ENCODE results near the gene NCK2. TPM values are rescaled to one million over a fixed set of nuclear protein-coding genes. Genes with fewer than 3 reads are reported as not detected.

NCK2 gene
- total and polyA plus RNA-seq, 2 experiments from 2014 or later: 72.6 to 100 TPM

- no peak for TF ChIP-seq EZH2phosphoT487 (IDR thresholded peaks at IDR 0.05; ENCODE audit: low read depth, severe bottlenecking, unreplicated experiment)
- peaks cover 94% of the 10 kb centered on the region for H4K20me1 ChIP-seq (ENCODE audit: insufficient read depth, poor library complexity, severe bottlenecking)
- 90% methylated on average over 12 of the region's 12 CpGs for WGBS (ENCODE audit: low lambda C conversion rate, missing lambda C conversion rate)
- no peaks in the 10 kb centered on the region for H3K9me2 ChIP-seq (replicated peaks; ENCODE audit: insufficient read depth)
- no peak overlapping the region for H3K27ac ChIP-seq
- peaks cover 4% of the 10 kb centered on the region for H3K4me1 ChIP-seq (ENCODE audit: insufficient read depth)
- H3K9me3 ChIP-seq (ENCODE audit: low read depth): no peaks in the 10 kb centered on the region
- H2AFZ ChIP-seq: no peak overlapping the region
- H3K4me3 ChIP-seq: no peak overlapping the region
- DNase-seq (ENCODE audit: low spot score): no peak
- H3K36me3 ChIP-seq (replicated peaks; ENCODE audit: insufficient read depth, low read depth): no peaks in the 10 kb centered on the region
- H3K79me2 ChIP-seq: peaks cover 100% of the 10 kb centered on the region
- H3K4me2 ChIP-seq: no peak overlapping the region
- no peaks in the 10 kb centered on the region for H3K27me3 ChIP-seq
Measured at GRCh38 chr2:105782646-105783045, 37.9 kb downstream of the NCK2 start.

GRCh38 chr2:105783151-105783738 lies 38.5 kb downstream of the NCK2 start:
- Histone ChIP-seq H3K27ac (no peak overlapping the region), H4K20me1 (ENCODE audit: insufficient read depth, poor library complexity, severe bottlenecking) (peaks cover 93% of the 10 kb centered on the region), H3K9me3 (ENCODE audit: low read depth) (no peaks in the 10 kb centered on the region), H3K27me3 (no peaks in the 10 kb centered on the region), H3K4me1 (ENCODE audit: insufficient read depth) (peaks cover 4% of the 10 kb centered on the region), H3K36me3 (replicated peaks; ENCODE audit: insufficient read depth, low read depth) (no peaks in the 10 kb centered on the region), H2AFZ (no peak overlapping the region), H3K9me2 (replicated peaks; ENCODE audit: insufficient read depth) (no peaks in the 10 kb centered on the region), H3K79me2 (peaks cover 100% of the 10 kb centered on the region), H3K4me2 (no peak overlapping the region), H3K4me3 (no peak overlapping the region)
- TF ChIP-seq EZH2phosphoT487 (IDR thresholded peaks at IDR 0.05; ENCODE audit: low read depth, severe bottlenecking, unreplicated experiment) (no peak), EZH2 (IDR thresholded peaks at IDR 0.05; ENCODE audit: borderline replicate concordance) (no peak), CTCF (IDR thresholded peaks at IDR 0.05; ENCODE audit: poor library complexity) (no peak)
- 91% methylated on average over 18 of the region's 18 CpGs for whole genome bisulfite sequencing (ENCODE audit: low lambda C conversion rate, missing lambda C conversion rate)
- DNase-seq (ENCODE audit: low spot score): no peak

DNA sequence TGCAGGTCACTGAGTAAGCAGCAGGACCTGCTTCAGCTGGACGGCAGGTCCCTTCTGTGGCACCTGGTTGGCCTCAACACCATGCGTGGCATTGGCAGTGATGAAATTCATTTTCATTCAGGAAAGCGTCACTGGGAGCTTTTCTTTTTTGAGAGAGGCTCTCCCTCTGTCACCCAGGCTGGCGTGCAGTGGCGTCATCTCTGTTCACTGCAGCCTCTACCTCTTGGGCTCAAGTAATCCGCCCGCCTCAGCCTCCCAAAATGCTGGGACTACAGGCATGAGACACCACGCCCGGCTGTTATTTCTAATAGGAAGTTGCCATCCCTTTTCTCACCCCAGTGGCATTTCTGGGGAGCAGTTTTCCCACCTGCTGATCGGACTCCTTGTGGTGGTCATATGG lies 39.3 kb downstream of the NCK2 start:
- Histone ChIP-seq H4K20me1 (ENCODE audit: insufficient read depth, poor library complexity, severe bottlenecking) (peaks cover 93% of the 10 kb centered on the region), H3K36me3 (replicated peaks; ENCODE audit: insufficient read depth, low read depth) (no peaks in the 10 kb centered on the region), H3K9me3 (ENCODE audit: low read depth) (no peaks in the 10 kb centered on the region), H3K27ac (no peak overlapping the region), H3K27me3 (no peaks in the 10 kb centered on the region), H3K4me1 (ENCODE audit: insufficient read depth) (peaks cover 4% of the 10 kb centered on the region), H2AFZ (no peak overlapping the region), H3K9me2 (replicated peaks; ENCODE audit: insufficient read depth) (no peaks in the 10 kb centered on the region), H3K4me2 (no peak overlapping the region), H3K4me3 (no peak overlapping the region), H3K79me2 (peaks cover 100% of the 10 kb centered on the region)
- no peak for DNase-seq (ENCODE audit: low spot score)
- WGBS (ENCODE audit: low lambda C conversion rate, missing lambda C conversion rate): 99% methylated on average over 10 of the region's 10 CpGs
- TF ChIP-seq EZH2 (IDR thresholded peaks at IDR 0.05; ENCODE audit: borderline replicate concordance) (no peak), EZH2phosphoT487 (IDR thresholded peaks at IDR 0.05; ENCODE audit: low read depth, severe bottlenecking, unreplicated experiment) (no peak), CTCF (IDR thresholded peaks at IDR 0.05; ENCODE audit: poor library complexity) (no peak)

DNA sequence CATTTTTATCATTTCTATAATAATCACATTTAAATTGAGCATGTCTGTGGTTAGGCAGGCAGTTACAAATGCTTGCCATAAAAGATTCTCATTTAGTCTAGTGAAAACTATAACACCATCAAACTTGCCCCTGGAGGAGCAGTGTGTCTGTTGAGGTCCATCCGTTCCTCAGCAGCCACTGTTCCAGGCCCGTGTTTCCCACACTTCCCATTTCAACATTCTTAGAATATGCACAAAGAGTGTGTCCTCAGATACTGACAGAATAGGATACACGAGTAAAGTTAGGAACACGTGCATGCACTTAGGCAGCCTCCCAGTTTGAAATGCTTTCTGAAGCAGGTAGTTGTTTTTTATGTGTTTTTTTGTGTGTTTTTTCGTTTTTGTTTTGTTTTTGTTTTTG lies 39.9 kb downstream of the NCK2 start:
- Histone ChIP-seq H3K79me2 (peaks cover 100% of the 10 kb centered on the region), H3K4me1 (ENCODE audit: insufficient read depth) (peaks cover 6% of the 10 kb centered on the region), H3K36me3 (replicated peaks; ENCODE audit: insufficient read depth, low read depth) (no peaks in the 10 kb centered on the region), H3K4me3 (no peak overlapping the region), H3K27ac (no peak overlapping the region), H4K20me1 (ENCODE audit: insufficient read depth, poor library complexity, severe bottlenecking) (peaks cover 93% of the 10 kb centered on the region), H3K4me2 (no peak overlapping the region), H3K27me3 (no peaks in the 10 kb centered on the region), H3K9me3 (ENCODE audit: low read depth) (no peaks in the 10 kb centered on the region), H3K9me2 (replicated peaks; ENCODE audit: insufficient read depth) (no peaks in the 10 kb centered on the region), H2AFZ (no peak overlapping the region)
- DNase-seq (ENCODE audit: low spot score): no peak
- no peak for TF ChIP-seq CTCF (IDR thresholded peaks at IDR 0.05; ENCODE audit: poor library complexity)
- TF ChIP-seq EZH2phosphoT487 (IDR thresholded peaks at IDR 0.05; ENCODE audit: low read depth, severe bottlenecking, unreplicated experiment): no peak
- no peak for TF ChIP-seq EZH2 (IDR thresholded peaks at IDR 0.05; ENCODE audit: borderline replicate concordance)
- 84% methylated on average over 5 of the region's 5 CpGs for WGBS (ENCODE audit: low lambda C conversion rate, missing lambda C conversion rate)
